Right kidney (tissue), 1 donor: ENCODE results near the gene MAST4.

Experiments used
- DNase-seq: peaks from one replicate; pipeline ENCODE4 v3.0.0-alpha.2; 2016

MAST4 gene

GRCh38 chr5:67194166-67194565 lies 598.0 kb downstream of the MAST4 start:
- DNase-seq, result no peak

- no peak for DNase-seq
Observed at GRCh38 chr5:67195406-67196275, 599.4 kb downstream of the MAST4 start.

- no peak for DNase-seq
Observed at GRCh38 chr5:67196537-67197059, 600.4 kb downstream of the MAST4 start, which contains the start of gene CD180. CD180 (minus strand) TSS chr5:67196799; CDS start chr5:67196641, 158 bp downstream.

- no peak for DNase-seq
Observed at GRCh38 chr5:67197536-67197935, 601.3 kb downstream of the MAST4 start.

- no peak for DNase-seq
Observed at GRCh38 chr5:67198917-67199316, 602.7 kb downstream of the MAST4 start.

GRCh38 chr5:67199859-67200258 lies 603.7 kb downstream of the MAST4 start:
- DNase-seq, result no peak

GRCh38 chr5:67200809-67201562 lies 604.8 kb downstream of the MAST4 start:
- no peak for DNase-seq

- DNase-seq, result no peak
Observed at GRCh38 chr5:67201897-67202549, 605.8 kb downstream of the MAST4 start.

- DNase-seq, result no peak
Observed at GRCh38 chr5:67202828-67203227, 606.6 kb downstream of the MAST4 start.

- no peak for DNase-seq
Observed at GRCh38 chr5:67203701-67204074, 607.5 kb downstream of the MAST4 start.

GRCh38 chr5:67204821-67205220 lies 608.6 kb downstream of the MAST4 start:
- DNase-seq, result no peak

GRCh38 chr5:67205981-67206380 lies 609.8 kb downstream of the MAST4 start:
- no peak for DNase-seq

- DNase-seq, result no peak
Observed at GRCh38 chr5:67206461-67206860, 610.3 kb downstream of the MAST4 start.

- no peak for DNase-seq
Observed at GRCh38 chr5:67206929-67207328, 610.7 kb downstream of the MAST4 start.

GRCh38 chr5:67208403-67208802 lies 612.2 kb downstream of the MAST4 start:
- no peak for DNase-seq

- DNase-seq, result peak; percentile 49
Observed at GRCh38 chr5:67209141-67209771, 613.1 kb downstream of the MAST4 start.

GRCh38 chr5:67211926-67212325 lies 615.7 kb downstream of the MAST4 start:
- DNase-seq, result no peak

- no peak for DNase-seq
Observed at GRCh38 chr5:67214036-67214435, 617.8 kb downstream of the MAST4 start.

GRCh38 chr5:67214707-67215447 lies 618.7 kb downstream of the MAST4 start:
- no peak for DNase-seq

GRCh38 chr5:67215519-67216471 lies 619.6 kb downstream of the MAST4 start:
- peak; percentile 38 for DNase-seq
